Measurements from ENCODE around the gene NRXN3. TPM values are rescaled to one million over a fixed set of nuclear protein-coding genes. Genes with fewer than 3 reads are reported as not detected.

Gene NRXN3
- total and polyA plus RNA-seq, 2 experiments from 2014 or later = 0.08 to 0.11 TPM

- Histone ChIP-seq H3K79me2 (ENCODE audit: insufficient read depth) (no peaks in the 10 kb centered on the region), H2AFZ (no peak overlapping the region), H3K9ac (no peak overlapping the region), H3K4me1 (ENCODE audit: insufficient read depth) (no peaks in the 10 kb centered on the region), H3K4me2 (ENCODE audit: unreplicated experiment) (no peak overlapping the region), H3K9me3 (ENCODE audit: low read depth) (no peaks in the 10 kb centered on the region), H4K20me1 (ENCODE audit: insufficient read depth) (no peaks in the 10 kb centered on the region), H3K27ac (no peak overlapping the region), H3F3A (ENCODE audit: insufficient read depth) (no peaks in the 10 kb centered on the region), H3K4me3 (no peak overlapping the region), H3K9me2 (ENCODE audit: insufficient read depth) (no peaks in the 10 kb centered on the region), H3K36me3 (ENCODE audit: low read depth) (no peaks in the 10 kb centered on the region), H3K27me3 (replicated peaks; ENCODE audit: insufficient read depth) (no peaks in the 10 kb centered on the region)
- 27 to 34% methylated on average over 4 of the region's 4 CpGs for WGBS, 2 experiments (ENCODE audit: low coverage in 1 of 2, low lambda C conversion rate in 2 of 2, missing lambda C conversion rate in 2 of 2)
- no peak for TF ChIP-seq EZH2 (IDR thresholded peaks at IDR 0.05; ENCODE audit: insufficient read depth, poor library complexity, severe bottlenecking)
- no peak for TF ChIP-seq EZH2phosphoT487 (IDR thresholded peaks at IDR 0.05; ENCODE audit: insufficient read depth, low read depth)
- in situ Hi-C loops (cut with MboI) = no loop called here
- no peak for DNase-seq
These were observed 40.8 kb upstream of the NRXN3 start for GRCh38 chr14:78129375-78129774.

DNA sequence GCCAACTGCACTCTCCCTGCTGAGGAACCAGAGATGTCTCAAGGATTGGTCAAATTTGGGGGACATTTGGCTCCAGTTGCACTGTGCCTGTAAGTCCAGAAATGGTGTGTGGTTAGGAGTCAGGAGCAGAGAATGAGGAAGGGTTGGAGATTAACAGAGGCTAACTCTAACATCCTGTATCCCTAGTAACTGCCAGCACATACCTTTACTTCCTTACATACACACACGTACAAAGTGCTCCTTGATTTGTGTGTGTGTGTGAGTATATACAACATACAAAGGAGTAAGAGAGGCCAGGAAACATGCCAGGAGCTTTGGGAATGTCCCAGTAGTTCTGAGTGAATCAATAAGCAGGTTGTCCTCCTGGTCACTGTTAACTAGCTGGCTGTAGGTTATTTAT is 39.8 kb upstream of the NRXN3 start:
- H3K36me3 ChIP-seq (ENCODE audit: low read depth) = no peaks in the 10 kb centered on the region
- H3F3A ChIP-seq (ENCODE audit: insufficient read depth) = no peaks in the 10 kb centered on the region
- WGBS, 2 experiments (ENCODE audit: low coverage in 1 of 2, low lambda C conversion rate in 2 of 2, missing lambda C conversion rate in 2 of 2) = 11 to 12% methylated on average over 1 of the region's 1 CpG
- no peak for DNase-seq
- H4K20me1 ChIP-seq (ENCODE audit: insufficient read depth) = no peaks in the 10 kb centered on the region
- H3K9me3 ChIP-seq (ENCODE audit: low read depth) = no peaks in the 10 kb centered on the region
- H3K4me1 ChIP-seq (ENCODE audit: insufficient read depth) = no peaks in the 10 kb centered on the region
- H3K9me2 ChIP-seq (ENCODE audit: insufficient read depth) = no peaks in the 10 kb centered on the region
- H2AFZ ChIP-seq = no peak overlapping the region
- H3K4me3 ChIP-seq = no peak overlapping the region
- H3K9ac ChIP-seq = no peak overlapping the region
- no peaks in the 10 kb centered on the region for H3K27me3 ChIP-seq (replicated peaks; ENCODE audit: insufficient read depth)
- no peak for TF ChIP-seq EZH2phosphoT487 (IDR thresholded peaks at IDR 0.05; ENCODE audit: insufficient read depth, low read depth)
- TF ChIP-seq EZH2 (IDR thresholded peaks at IDR 0.05; ENCODE audit: insufficient read depth, poor library complexity, severe bottlenecking) = no peak
- H3K4me2 ChIP-seq (ENCODE audit: unreplicated experiment) = no peak overlapping the region
- H3K79me2 ChIP-seq (ENCODE audit: insufficient read depth) = no peaks in the 10 kb centered on the region
- in situ Hi-C loops (cut with MboI) = no loop called here
- H3K27ac ChIP-seq = no peak overlapping the region

DNA sequence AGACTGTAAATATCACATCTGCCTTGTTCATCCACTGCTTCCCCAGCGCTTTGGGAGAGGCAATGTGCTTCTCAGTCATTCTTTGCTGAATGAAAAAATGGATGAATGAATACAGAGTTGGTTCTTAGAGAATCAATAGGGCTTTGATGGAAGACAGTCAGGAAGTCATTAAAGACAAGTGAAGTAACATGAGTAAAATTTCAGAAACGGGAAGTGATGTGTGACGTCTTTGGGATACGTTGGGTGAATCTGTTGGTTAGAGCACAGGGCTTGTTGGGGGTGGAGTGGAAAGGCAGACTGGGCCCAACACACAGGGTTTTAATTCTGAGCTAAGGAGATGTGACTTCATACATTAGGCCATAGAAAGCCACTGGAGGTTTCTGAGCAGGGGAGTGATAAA is 39.0 kb upstream of the NRXN3 start:
- H3K4me3 ChIP-seq = no peak overlapping the region
- no peak overlapping the region for H3K9ac ChIP-seq
- H3K9me3 ChIP-seq (ENCODE audit: low read depth) = no peaks in the 10 kb centered on the region
- H3K9me2 ChIP-seq (ENCODE audit: insufficient read depth) = no peaks in the 10 kb centered on the region
- H3K36me3 ChIP-seq (ENCODE audit: low read depth) = no peaks in the 10 kb centered on the region
- H3K4me1 ChIP-seq (ENCODE audit: insufficient read depth) = no peaks in the 10 kb centered on the region
- TF ChIP-seq EZH2phosphoT487 (IDR thresholded peaks at IDR 0.05; ENCODE audit: insufficient read depth, low read depth) (no peak), EZH2 (IDR thresholded peaks at IDR 0.05; ENCODE audit: insufficient read depth, poor library complexity, severe bottlenecking) (no peak)
- H2AFZ ChIP-seq = no peak overlapping the region
- H3K4me2 ChIP-seq (ENCODE audit: unreplicated experiment) = no peak overlapping the region
- H3K27me3 ChIP-seq (replicated peaks; ENCODE audit: insufficient read depth) = no peaks in the 10 kb centered on the region
- H4K20me1 ChIP-seq (ENCODE audit: insufficient read depth) = no peaks in the 10 kb centered on the region
- in situ Hi-C loops (cut with MboI) = no loop called here
- H3K79me2 ChIP-seq (ENCODE audit: insufficient read depth) = no peaks in the 10 kb centered on the region
- WGBS, 2 experiments (ENCODE audit: low coverage in 1 of 2, low lambda C conversion rate in 2 of 2, missing lambda C conversion rate in 2 of 2) = 18 to 20% methylated on average over 4 of the region's 4 CpGs
- H3K27ac ChIP-seq = no peak overlapping the region
- no peaks in the 10 kb centered on the region for H3F3A ChIP-seq (ENCODE audit: insufficient read depth)
- no peak for DNase-seq

DNA sequence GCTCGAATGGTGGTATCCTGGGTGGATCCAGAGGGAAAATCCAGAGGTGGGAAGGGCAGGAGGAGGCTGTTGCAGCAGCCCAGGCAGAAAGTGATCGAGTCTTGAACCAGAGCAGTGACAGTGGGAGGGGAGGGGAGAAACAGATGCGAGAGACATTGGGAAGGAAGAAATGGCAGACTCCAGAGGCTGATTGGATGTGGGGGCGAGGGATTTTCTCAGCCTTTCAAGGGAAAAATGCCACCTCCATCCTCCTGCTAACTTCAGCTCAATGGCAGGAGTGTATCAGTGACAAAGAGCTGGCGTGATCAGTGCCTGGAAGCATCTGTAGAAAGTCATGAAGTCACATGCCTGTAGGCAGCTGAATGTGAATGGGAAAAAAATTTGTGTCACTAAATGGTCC is 38.6 kb upstream of the NRXN3 start:
- Histone ChIP-seq H3K9ac (no peak overlapping the region), H3K4me1 (ENCODE audit: insufficient read depth) (no peaks in the 10 kb centered on the region), H3K36me3 (ENCODE audit: low read depth) (no peaks in the 10 kb centered on the region), H2AFZ (no peak overlapping the region), H3K79me2 (ENCODE audit: insufficient read depth) (no peaks in the 10 kb centered on the region), H3K4me3 (no peak overlapping the region), H3F3A (ENCODE audit: insufficient read depth) (no peaks in the 10 kb centered on the region), H3K27ac (no peak overlapping the region), H3K9me3 (ENCODE audit: low read depth) (no peaks in the 10 kb centered on the region), H3K9me2 (ENCODE audit: insufficient read depth) (no peaks in the 10 kb centered on the region), H3K4me2 (ENCODE audit: unreplicated experiment) (no peak overlapping the region), H4K20me1 (ENCODE audit: insufficient read depth) (no peaks in the 10 kb centered on the region), H3K27me3 (replicated peaks; ENCODE audit: insufficient read depth) (no peaks in the 10 kb centered on the region)
- TF ChIP-seq EZH2phosphoT487 (IDR thresholded peaks at IDR 0.05; ENCODE audit: insufficient read depth, low read depth) (no peak), EZH2 (IDR thresholded peaks at IDR 0.05; ENCODE audit: insufficient read depth, poor library complexity, severe bottlenecking) (no peak)
- in situ Hi-C loops (cut with MboI) = no loop called here
- WGBS, 2 experiments (ENCODE audit: low coverage in 1 of 2, low lambda C conversion rate in 2 of 2, missing lambda C conversion rate in 2 of 2) = 6 to 10% methylated on average over 5 of the region's 5 CpGs
- no peak for DNase-seq

- no peak overlapping the region for H2AFZ ChIP-seq
- no peaks in the 10 kb centered on the region for H3K79me2 ChIP-seq (ENCODE audit: insufficient read depth)
- no peak overlapping the region for H3K9ac ChIP-seq
- 19 to 27% methylated on average over 4 of the region's 4 CpGs for WGBS, 2 experiments (ENCODE audit: low coverage in 1 of 2, low lambda C conversion rate in 2 of 2, missing lambda C conversion rate in 2 of 2)
- in situ Hi-C loops (cut with MboI) = no loop called here
- no peak overlapping the region for H3K27ac ChIP-seq
- H3K9me2 ChIP-seq (ENCODE audit: insufficient read depth) = no peaks in the 10 kb centered on the region
- H3F3A ChIP-seq (ENCODE audit: insufficient read depth) = no peaks in the 10 kb centered on the region
- DNase-seq = no peak
- no peak overlapping the region for H3K4me3 ChIP-seq
- H3K4me2 ChIP-seq (ENCODE audit: unreplicated experiment) = no peak overlapping the region
- TF ChIP-seq EZH2 (IDR thresholded peaks at IDR 0.05; ENCODE audit: insufficient read depth, poor library complexity, severe bottlenecking) = no peak
- no peak for TF ChIP-seq EZH2phosphoT487 (IDR thresholded peaks at IDR 0.05; ENCODE audit: insufficient read depth, low read depth)
- no peaks in the 10 kb centered on the region for H4K20me1 ChIP-seq (ENCODE audit: insufficient read depth)
- H3K9me3 ChIP-seq (ENCODE audit: low read depth) = no peaks in the 10 kb centered on the region
- H3K27me3 ChIP-seq (replicated peaks; ENCODE audit: insufficient read depth) = no peaks in the 10 kb centered on the region
- H3K4me1 ChIP-seq (ENCODE audit: insufficient read depth) = no peaks in the 10 kb centered on the region
- H3K36me3 ChIP-seq (ENCODE audit: low read depth) = no peaks in the 10 kb centered on the region
These were observed 34.7 kb upstream of the NRXN3 start for GRCh38 chr14:78135450-78135891.
